HepG2 (cell line): ENCODE data around the gene TNFAIP2. TPM values are rescaled to one million over a fixed set of nuclear protein-coding genes. Genes with fewer than 3 reads are reported as not detected.

ENCODE experiments used
- ATAC-seq: fragments of 200-7000 bp; cut with Tn5 transposase; 3 replicates; pipeline ENCODE4 v1.9.1; 2020; ENCODE audit warnings: mild to moderate bottlenecking, moderate library complexity
- BruUV-seq: library from RNA; stranded (reverse); fragments of 400-500 nt; replicated peaks from 2 replicates; lab custom pipeline; 2021; lab: Mats Ljungman, UMichigan
- CTCF ChIA-PET: fragments of 300-600 bp; formaldehyde crosslinking; extraction: SDS; loops from one replicate; lab custom pipeline; 2021; ENCODE audit warnings: low total read pairs, inconsistent platforms, low intra/inter-chr PET ratio; lab: Yijun Ruan, JAX
- POLR2A ChIA-PET: fragments of 350-600 bp; sonication (Branson Sonifier 250); formaldehyde crosslinking; loops from one replicate; lab custom pipeline; 2020; ENCODE audit warnings: antibody characterized with exemption, inconsistent platforms; lab: Yijun Ruan, JAX
- DNase-seq: peaks from one replicate; pipeline ENCODE4 v3.0.0-alpha.2; 2015; ENCODE audit warnings: low spot score
- FAIRE-seq: peaks from 3 replicates; lab custom pipeline; 2011; peaks lifted over from hg19 to GRCh38; lab: Jason Lieb, UNC
- H2AFZ ChIP-seq: one replicate; pipeline ENCODE4 v1.6.1; 2011; ENCODE audit warnings: low read length, inconsistent platforms
- H3K27ac ChIP-seq: fragments of 300-600 bp; 3 replicates; pipeline ENCODE4 v1.8.0; 2011; ENCODE audit warnings: mixed run types, mild to moderate bottlenecking, mixed read lengths, low read length, inconsistent platforms; ENCODE audit not compliant: insufficient read depth; ENCODE audit errors: extremely low read length
- H3K27me3 ChIP-seq, 2 experiments: fragments of 200-600 bp in 1 of 2; 2 replicates in 1 of 2; 3 replicates in 1 of 2; pipeline versions ENCODE4 v1.6.0 to v1.8.0; 2011; ENCODE audit warnings: low read length in 2 of 2, mild to moderate bottlenecking in 2 of 2, moderate library complexity in 2 of 2, inconsistent platforms in 1 of 2; ENCODE audit not compliant: insufficient read depth in 2 of 2, control insufficient read depth in 1 of 2
- H3K36me3 ChIP-seq, 2 experiments: fragments of 200-600 bp in 1 of 2; replicated peaks in 1 of 2; 2 replicates in 1 of 2; 3 replicates in 1 of 2; pipeline versions ENCODE4 v1.5.1 to v1.8.0; 2011; ENCODE audit warnings: low read length in 2 of 2, inconsistent platforms in 1 of 2; ENCODE audit not compliant: insufficient read depth in 2 of 2, control insufficient read depth in 1 of 2
- H3K4me1 ChIP-seq: 2 replicates; pipeline ENCODE4 v1.5.1; 2012; ENCODE audit warnings: low read length, inconsistent platforms; ENCODE audit not compliant: insufficient read depth
- H3K4me2 ChIP-seq: 2 replicates; pipeline ENCODE4 v1.6.0; 2011; ENCODE audit warnings: low read depth, low read length, inconsistent platforms
- H3K4me3 ChIP-seq, 3 experiments: fragments of 200-600 bp in 1 of 3; sonication (generic), shearing (Covaris generic) in 1 of 3; replicated peaks in 1 of 3; 2 replicates each; pipeline ENCODE4 v1.5.1; 2011 to 2016; ENCODE audit warnings: low read length in 3 of 3, inconsistent platforms in 2 of 3, low read depth in 2 of 3, mild to moderate bottlenecking in 2 of 3, control low read depth in 1 of 3, mixed read lengths in 1 of 3; ENCODE audit not compliant: insufficient read depth in 1 of 3
- H3K79me2 ChIP-seq: one replicate; pipeline ENCODE4 v1.6.1; 2011; ENCODE audit warnings: low read length, inconsistent platforms; ENCODE audit not compliant: insufficient read depth
- H3K9ac ChIP-seq: 2 replicates; pipeline ENCODE4 v1.6.0; 2011; ENCODE audit warnings: mild to moderate bottlenecking, low read depth, low read length, inconsistent platforms; ENCODE audit not compliant: insufficient read depth
- H3K9me3 ChIP-seq: 2 replicates; pipeline ENCODE4 v1.5.1; 2012; ENCODE audit warnings: mild to moderate bottlenecking, low read length
- H4K20me1 ChIP-seq: 2 replicates; pipeline ENCODE4 v1.6.0; 2011; ENCODE audit warnings: inconsistent platforms, mild to moderate bottlenecking, low read length, moderate library complexity; ENCODE audit not compliant: insufficient read depth
- FOXC1 ChIP-seq: sonication (generic); formaldehyde crosslinking; IDR thresholded peaks from 2 replicates; pipeline ENCODE4 v1.8.0; 2022; ENCODE audit warnings: mild to moderate bottlenecking, missing genetic modification reagents, borderline replicate concordance
- HNRNPUL1 ChIP-seq: fragments of 200-400 bp; formaldehyde crosslinking; IDR thresholded peaks from 2 replicates; pipeline ENCODE4 v1.6.1; 2017; ENCODE audit warnings: low read depth, mild to moderate bottlenecking, low read length, moderate library complexity
- KLF6 ChIP-seq: IDR thresholded peaks from 2 replicates; pipeline ENCODE4 v1.8.0; 2016; ENCODE audit warnings: missing biosample characterization, missing genetic modification reagents
- NPAS2 ChIP-seq: sonication (generic); formaldehyde crosslinking; IDR thresholded peaks from 2 replicates; pipeline ENCODE4 v1.8.0; 2022; ENCODE audit warnings: mild to moderate bottlenecking, missing genetic modification reagents, borderline replicate concordance
- NR2F2 ChIP-seq: IDR thresholded peaks from 2 replicates; pipeline ENCODE4 v1.6.1; 2012; ENCODE audit warnings: low read depth, inconsistent platforms, borderline replicate concordance
- POLR2G ChIP-seq: fragments of 200-400 bp; formaldehyde crosslinking; IDR thresholded peaks from 2 replicates; pipeline ENCODE4 v1.6.1; 2018; ENCODE audit warnings: mild to moderate bottlenecking, low read depth, low read length, moderate library complexity
- RFX1 ChIP-seq: fragments of 450-650 bp; IDR thresholded peaks from 2 replicates; pipeline ENCODE4 v1.6.1; 2017
- RNF2 ChIP-seq: fragments of 450-650 bp; conservative IDR thresholded peaks from 2 replicates; pipeline ENCODE4 v1.6.1; 2016; ENCODE audit warnings: low read depth
- SAP130 ChIP-seq: IDR thresholded peaks from 2 replicates; pipeline ENCODE4 v1.6.1; 2016; ENCODE audit warnings: low read depth
- SRY ChIP-seq: sonication (generic); formaldehyde crosslinking; IDR thresholded peaks from 2 replicates; pipeline ENCODE4 v1.8.0; 2022; ENCODE audit warnings: mild to moderate bottlenecking, missing genetic modification reagents
- ZBTB34 ChIP-seq: sonication (generic); formaldehyde crosslinking; IDR thresholded peaks from 2 replicates; pipeline ENCODE4 v1.8.0; 2022; ENCODE audit warnings: mild to moderate bottlenecking, missing genetic modification reagents
- ZFP1 ChIP-seq: IDR thresholded peaks from 2 replicates; pipeline ENCODE4 v1.6.1; 2016
- ZFP91 ChIP-seq: sonication (generic); formaldehyde crosslinking; IDR thresholded peaks from 2 replicates; pipeline ENCODE4 v1.9.0; 2022; ENCODE audit warnings: missing genetic modification reagents, mild to moderate bottlenecking, borderline replicate concordance
- ZMYM4 ChIP-seq: sonication (generic); formaldehyde crosslinking; IDR thresholded peaks from 2 replicates; pipeline ENCODE4 v1.8.1; 2023; ENCODE audit warnings: mild to moderate bottlenecking, missing genetic modification reagents
- ZNF121 ChIP-seq: sonication (generic); formaldehyde crosslinking; IDR thresholded peaks from 2 replicates; pipeline ENCODE4 v1.5.0; 2020; ENCODE audit warnings: mild to moderate bottlenecking, missing genetic modification reagents
- ZNF33B ChIP-seq: sonication (generic); formaldehyde crosslinking; IDR thresholded peaks from 2 replicates; pipeline ENCODE4 v1.5.1; 2020; ENCODE audit warnings: mild to moderate bottlenecking, missing genetic modification reagents
- ZNF629 ChIP-seq: sonication (generic); formaldehyde crosslinking; conservative IDR thresholded peaks from 2 replicates; pipeline ENCODE4 v1.5.0; 2020; ENCODE audit warnings: missing genetic modification reagents
- ZNF670 ChIP-seq: sonication (generic); formaldehyde crosslinking; IDR thresholded peaks from 2 replicates; pipeline ENCODE4 v1.8.0; 2022; ENCODE audit warnings: mild to moderate bottlenecking, missing genetic modification reagents, borderline replicate concordance
- ZNF768 ChIP-seq: sonication (generic); formaldehyde crosslinking; IDR thresholded peaks from 2 replicates; pipeline ENCODE4 v1.4.0; 2020; ENCODE audit warnings: missing genetic modification reagents
- WGBS: methylation state at CpG from one replicate; pipeline ENCODE4 v1.1.6; 2017; ENCODE audit warnings: low lambda C conversion rate; 5-methylcytosine and 5-hydroxymethylcytosine counted together
- in situ Hi-C: cut with HindIII; loops from 2 replicates; pipeline ENCODE4 v1.10.0; 2017; ENCODE audit warnings: low pct_unique_long_range_greater_than_20kb; ENCODE audit not compliant: extremely low pct_ligation_motif_present
- intact Hi-C: fragments of 100-400 bp; cut with micrococcal nuclease; formaldehyde crosslinking; loops from one replicate; pipeline ENCODE4 v1.10.0; 2022; ENCODE audit not compliant: unreplicated experiment
- polyA plus RNA-seq, 8 experiments: library from polyadenylated mRNA; depleted of rRNA in 3 of 8; stranded (reverse) in 7 of 8; unstranded in 1 of 8; fragments of >200 nt; fragmentation: Illumina TruSeq in 4 of 8; extraction: Trizol in 4 of 8; gene quantifications; 2 replicates each; pipeline versions ENCODE4 v1.2.1 to v1.2.3, GENCODE V29; 2011 to 2016; ENCODE audit warnings: low read depth in 4 of 8, missing spikeins in 1 of 8, mixed read lengths in 1 of 8; ENCODE audit not compliant: insufficient read depth in 1 of 8
- total RNA-seq, 5 experiments: library from RNA; depleted of rRNA; stranded (reverse); fragments of >200 nt; fragmentation: Illumina TruSeq; extraction: Trizol; gene quantifications; 2 replicates each; pipeline ENCODE4 v1.2.3, GENCODE V29; 2016; ENCODE audit warnings: low read depth in 1 of 5

Gene TNFAIP2
- total and polyA plus RNA-seq, 2 of the 13 experiments (the other 11 are each of a cell fraction or from before 2014, with no cell fraction given), result 0.46 to 1.5 TPM

DNA sequence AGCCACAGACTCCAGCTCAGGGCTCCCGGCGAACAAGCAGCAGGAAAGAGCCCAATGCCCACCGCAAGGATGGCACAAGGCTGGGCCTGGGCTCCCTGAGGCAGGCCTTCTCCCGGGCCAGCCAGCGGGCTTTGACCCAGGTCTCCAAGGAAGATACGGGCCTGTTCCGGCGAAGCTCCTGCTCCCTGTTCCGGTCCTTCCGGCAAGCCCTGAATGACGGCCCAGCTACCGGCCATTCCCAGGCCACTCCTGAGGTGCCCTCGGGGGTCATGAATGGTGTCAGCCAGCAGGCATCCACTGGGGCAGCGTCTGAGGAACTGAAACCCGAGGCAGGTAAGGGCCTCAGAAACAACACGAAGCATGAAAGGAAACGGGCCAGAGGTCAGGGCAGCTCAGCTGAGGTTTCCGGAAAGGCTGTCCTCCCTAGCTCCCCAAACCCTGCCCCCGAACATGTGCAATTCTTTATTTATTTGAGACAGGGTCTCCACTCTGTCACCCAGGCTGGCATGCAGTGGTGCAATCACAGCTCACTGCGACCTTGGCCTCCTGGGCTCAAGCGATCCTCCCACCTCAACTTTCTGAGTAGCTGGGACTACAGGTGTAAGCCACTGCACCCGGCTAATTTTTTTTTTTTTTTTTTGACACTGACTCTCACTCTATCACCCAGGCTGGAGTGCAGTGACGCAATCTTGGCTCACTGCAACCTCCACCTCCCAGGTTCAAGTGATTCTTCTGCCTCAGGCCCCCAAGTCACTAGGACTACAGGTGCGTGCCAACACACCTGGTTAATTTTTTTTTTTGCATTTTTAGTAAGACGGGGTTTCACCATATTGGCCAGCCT is 22.8 kb upstream of the TNFAIP2 start (continued):
- TF ChIP-seq SRY (CRISPR knock-in tag), result 0 out of 2 replicates have a peak, but pooled peaks have one; percentile 50
- TF ChIP-seq RNF2, result no peak
- peak; percentile 98 for TF ChIP-seq SAP130 (CRISPR knock-in tag)
- no peak for TF ChIP-seq ZNF33B (CRISPR knock-in tag)
- peak; percentile 59; the same call in 1 of the 2 replicates for TF ChIP-seq FOXC1 (CRISPR knock-in tag)
- peak; percentile 41; the same call in 1 of the 2 replicates for TF ChIP-seq ZFP1 (CRISPR knock-in tag)

DNA sequence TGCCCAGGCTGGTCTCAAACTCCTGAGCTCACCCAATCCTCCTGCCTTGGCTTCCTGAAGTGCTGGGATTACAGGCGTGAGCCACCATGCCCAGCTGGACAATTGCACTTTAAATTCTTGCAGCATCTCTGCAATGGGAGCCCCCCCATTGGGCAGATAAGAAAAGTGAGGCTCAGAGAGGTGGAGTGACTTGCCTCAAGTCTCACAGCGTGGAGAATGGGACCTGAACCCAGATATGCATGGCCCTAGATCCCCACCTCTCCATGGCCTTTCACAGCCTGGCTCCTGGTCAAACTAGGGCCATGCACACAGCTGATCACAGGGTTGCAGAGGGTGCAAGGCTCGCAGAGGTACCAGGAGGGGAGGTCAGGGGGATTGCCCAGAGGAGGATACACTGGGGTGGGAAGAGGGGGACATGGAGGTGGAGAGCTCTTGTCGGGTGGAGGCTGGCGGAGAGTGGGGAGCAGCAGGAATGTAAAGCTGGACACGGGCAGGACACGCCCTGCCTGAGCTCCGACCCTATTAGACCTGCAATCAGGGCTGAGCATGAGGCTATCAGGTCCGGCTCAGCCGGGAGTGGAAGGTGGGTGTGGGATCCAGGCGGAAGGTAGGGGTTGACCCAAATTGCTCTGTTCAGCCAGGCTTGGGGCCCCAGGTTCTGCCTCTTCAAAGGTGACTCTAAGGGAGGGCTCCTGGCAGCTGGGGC is 21.9 kb upstream of the TNFAIP2 start:
- Histone ChIP-seq H3K36me3 (peaks cover 0 to 4% of the 10 kb centered on the region in 2 experiments; a peak in 2 of 5 replicates), H3K9me3 (no peaks in the 10 kb centered on the region), H3K4me3 (peak overlapping the region; percentile 35 to 73 (median 65); a peak in 5 of 6 replicates), H2AFZ (no peak overlapping the region), H3K9ac (peak overlapping the region; percentile 87; the same call in 1 of the 2 replicates), H3K4me2 (peak overlapping the region; percentile 99), H3K4me1 (peaks cover 87% of the 10 kb centered on the region), H3K79me2 (peaks cover 19% of the 10 kb centered on the region), H3K27ac (peak overlapping the region; percentile 99), H4K20me1 (peaks cover 15% of the 10 kb centered on the region), H3K27me3 (no peaks in the 10 kb centered on the region)
- ChIA-PET POLR2A (interaction anchor here (1.5 to 3.9 kb wide), 5 partner anchors 9 to 232 kb away, joined by 7 to 55 read pairs (median 23); partner anchors contain the start of gene EIF5), CTCF (no interaction called here)
- 47% methylated on average over 9 of the region's 11 CpGs for WGBS
- DNase-seq, result no peak
- intact Hi-C loops (loop anchor here (5.0 kb wide), 1 partner anchor 86 kb away; no protein-coding TSS in a partner anchor), in situ Hi-C loops (no loop called here)
- no peak for FAIRE-seq
- ATAC-seq, result no peak
- no TSS peak for BruUV-seq
- TF ChIP-seq ZNF670 (no peak), ZNF768 (CRISPR knock-in tag) (peak; percentile 91), KLF6 (no peak), HNRNPUL1 (no peak), ZBTB34 (CRISPR knock-in tag) (no peak), NR2F2 (no peak), POLR2G (0 out of 2 replicates have a peak, but pooled peaks have one; percentile 37), ZMYM4 (CRISPR knock-in tag) (0 out of 2 replicates have a peak, but pooled peaks have one; percentile 15), NPAS2 (CRISPR knock-in tag) (no peak), ZFP91 (0 out of 2 replicates have a peak, but pooled peaks have one; percentile 48), ZNF121 (CRISPR knock-in tag) (peak; percentile 70; the same call in 1 of the 2 replicates), ZNF629 (CRISPR knock-in tag) (0 out of 2 replicates have a peak, but pooled peaks have one; percentile 22), RFX1 (no peak)
